ENCODE measurements around the gene FSIP1.

Gene FSIP1

DNA sequence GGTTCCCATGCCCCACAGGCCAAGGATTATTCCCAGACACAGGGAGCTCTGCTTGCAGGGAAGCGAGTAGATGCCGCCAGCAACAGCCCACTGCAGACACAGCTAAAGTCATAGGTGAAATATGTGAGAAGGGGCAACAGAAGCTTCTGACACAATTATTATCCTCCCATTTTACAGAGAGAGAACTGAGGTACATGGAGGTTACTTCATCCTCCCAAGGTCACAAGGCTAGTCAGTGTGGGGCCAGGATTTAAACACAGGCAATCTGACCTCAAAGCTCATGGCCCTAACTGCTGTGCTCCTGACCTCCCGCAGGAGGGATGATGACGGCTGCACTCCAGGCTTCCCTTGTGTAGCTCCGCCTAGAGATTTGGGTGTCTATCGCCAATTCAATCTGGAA, 15.7 kb upstream of the FSIP1 start:
- Histone ChIP-seq H3K9ac (ENCODE audit: low read length) (no peak overlapping the region), H3K4me2 (ENCODE audit: low read length) (no peak overlapping the region), H3K9me3 (ENCODE audit: low read length) (no peaks in the 10 kb centered on the region), H3K9me2 (ENCODE audit: low read depth, low read length) (no peaks in the 10 kb centered on the region), H2AFZ (ENCODE audit: low read length) (no peak overlapping the region), H3K27me3 (ENCODE audit: insufficient read depth, low read length) (no peaks in the 10 kb centered on the region; the same call in 1 of the 2 replicates), H3K4me3 (ENCODE audit: low read depth, low read length, poor library complexity, severe bottlenecking) (no peak overlapping the region), H3K36me3 (ENCODE audit: insufficient read depth, low read length) (no peaks in the 10 kb centered on the region), H3K79me2 (ENCODE audit: insufficient read depth, low read length) (no peaks in the 10 kb centered on the region), H3K27ac (ENCODE audit: low read depth, low read length, poor library complexity, severe bottlenecking) (no peak overlapping the region), H3F3A (ENCODE audit: insufficient read depth, low read length) (no peaks in the 10 kb centered on the region), H4K20me1 (ENCODE audit: insufficient read depth, low read length) (no peaks in the 10 kb centered on the region), H3K4me1 (ENCODE audit: insufficient read depth, low read length, severe bottlenecking) (peaks cover 5% of the 10 kb centered on the region)
- TF ChIP-seq, protein P1, sequence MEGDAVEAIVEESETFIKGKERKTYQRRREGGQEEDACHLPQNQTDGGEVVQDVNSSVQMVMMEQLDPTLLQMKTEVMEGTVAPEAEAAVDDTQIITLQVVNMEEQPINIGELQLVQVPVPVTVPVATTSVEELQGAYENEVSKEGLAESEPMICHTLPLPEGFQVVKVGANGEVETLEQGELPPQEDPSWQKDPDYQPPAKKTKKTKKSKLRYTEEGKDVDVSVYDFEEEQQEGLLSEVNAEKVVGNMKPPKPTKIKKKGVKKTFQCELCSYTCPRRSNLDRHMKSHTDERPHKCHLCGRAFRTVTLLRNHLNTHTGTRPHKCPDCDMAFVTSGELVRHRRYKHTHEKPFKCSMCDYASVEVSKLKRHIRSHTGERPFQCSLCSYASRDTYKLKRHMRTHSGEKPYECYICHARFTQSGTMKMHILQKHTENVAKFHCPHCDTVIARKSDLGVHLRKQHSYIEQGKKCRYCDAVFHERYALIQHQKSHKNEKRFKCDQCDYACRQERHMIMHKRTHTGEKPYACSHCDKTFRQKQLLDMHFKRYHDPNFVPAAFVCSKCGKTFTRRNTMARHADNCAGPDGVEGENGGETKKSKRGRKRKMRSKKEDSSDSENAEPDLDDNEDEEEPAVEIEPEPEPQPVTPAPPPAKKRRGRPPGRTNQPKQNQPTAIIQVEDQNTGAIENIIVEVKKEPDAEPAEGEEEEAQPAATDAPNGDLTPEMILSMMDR (IDR thresholded peaks at IDR 0.05; ENCODE audit: low read length), result no peak
- no peak for TF ChIP-seq EZH2 (IDR thresholded peaks at IDR 0.05; ENCODE audit: borderline replicate concordance, low read length)

DNA sequence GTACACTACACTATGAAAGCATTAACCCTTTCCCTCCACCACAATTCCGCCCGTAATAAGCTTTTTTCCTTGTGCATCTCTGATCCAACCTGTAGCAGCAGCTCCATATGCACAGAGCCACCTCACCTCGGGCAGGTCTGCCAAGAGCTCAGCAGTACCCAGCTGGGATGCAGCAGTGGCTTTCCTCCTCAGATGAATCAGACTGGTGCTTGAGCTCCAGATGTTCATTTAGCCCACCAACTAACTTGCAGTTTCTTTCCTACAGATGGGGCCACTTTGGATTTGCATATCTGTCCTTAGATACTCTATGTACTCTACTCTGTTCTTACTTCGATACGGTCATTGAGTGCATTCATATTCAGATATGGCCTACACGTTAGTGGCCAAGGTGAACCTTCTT, 14.8 kb upstream of the FSIP1 start:
- TF ChIP-seq EZH2 (IDR thresholded peaks at IDR 0.05; ENCODE audit: borderline replicate concordance, low read length), result no peak
- TF ChIP-seq, protein P1 (IDR thresholded peaks at IDR 0.05; ENCODE audit: low read length), result no peak
- H3K4me3 ChIP-seq (ENCODE audit: low read depth, low read length, poor library complexity, severe bottlenecking), result no peak overlapping the region
- no peaks in the 10 kb centered on the region for H3K9me3 ChIP-seq (ENCODE audit: low read length)
- H3K4me2 ChIP-seq (ENCODE audit: low read length), result no peak overlapping the region
- H3K79me2 ChIP-seq (ENCODE audit: insufficient read depth, low read length), result no peaks in the 10 kb centered on the region
- H3K27ac ChIP-seq (ENCODE audit: low read depth, low read length, poor library complexity, severe bottlenecking), result no peak overlapping the region
- H3K9me2 ChIP-seq (ENCODE audit: low read depth, low read length), result no peaks in the 10 kb centered on the region
- H4K20me1 ChIP-seq (ENCODE audit: insufficient read depth, low read length), result no peaks in the 10 kb centered on the region
- H3K36me3 ChIP-seq (ENCODE audit: insufficient read depth, low read length), result no peaks in the 10 kb centered on the region
- no peaks in the 10 kb centered on the region; the same call in 1 of the 2 replicates for H3K27me3 ChIP-seq (ENCODE audit: insufficient read depth, low read length)
- H3F3A ChIP-seq (ENCODE audit: insufficient read depth, low read length), result no peaks in the 10 kb centered on the region
- peaks cover 5% of the 10 kb centered on the region for H3K4me1 ChIP-seq (ENCODE audit: insufficient read depth, low read length, severe bottlenecking)
- no peak overlapping the region for H3K9ac ChIP-seq (ENCODE audit: low read length)
- H2AFZ ChIP-seq (ENCODE audit: low read length), result no peak overlapping the region

DNA sequence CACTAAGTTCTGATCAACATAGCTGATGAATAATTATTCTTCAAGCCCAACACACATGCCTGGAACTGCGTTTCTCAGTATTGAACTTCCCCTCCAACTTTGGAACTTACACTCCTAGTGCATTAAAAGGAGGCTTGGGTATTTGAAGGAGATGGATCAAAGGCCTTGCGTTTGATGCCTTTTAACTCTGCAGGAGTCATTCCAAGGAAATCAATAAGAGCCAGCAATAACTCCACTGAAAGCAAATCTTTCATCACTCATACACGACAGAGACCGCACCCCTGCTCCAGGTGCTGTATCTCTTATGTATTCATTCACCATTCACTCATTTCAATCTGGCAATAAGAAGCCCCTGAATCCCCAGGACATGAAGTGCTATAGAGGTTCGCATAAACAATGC, 14.0 kb upstream of the FSIP1 start:
- no peak for TF ChIP-seq EZH2 (IDR thresholded peaks at IDR 0.05; ENCODE audit: borderline replicate concordance, low read length)
- TF ChIP-seq, protein P1 (IDR thresholded peaks at IDR 0.05; ENCODE audit: low read length), result no peak
- H3K79me2 ChIP-seq (ENCODE audit: insufficient read depth, low read length), result no peaks in the 10 kb centered on the region
- no peaks in the 10 kb centered on the region for H3K36me3 ChIP-seq (ENCODE audit: insufficient read depth, low read length)
- H4K20me1 ChIP-seq (ENCODE audit: insufficient read depth, low read length), result no peaks in the 10 kb centered on the region
- no peak overlapping the region for H3K9ac ChIP-seq (ENCODE audit: low read length)
- H3K4me1 ChIP-seq (ENCODE audit: insufficient read depth, low read length, severe bottlenecking), result peaks cover 5% of the 10 kb centered on the region
- no peaks in the 10 kb centered on the region for H3K9me3 ChIP-seq (ENCODE audit: low read length)
- H3K4me3 ChIP-seq (ENCODE audit: low read depth, low read length, poor library complexity, severe bottlenecking), result no peak overlapping the region
- no peak overlapping the region for H2AFZ ChIP-seq (ENCODE audit: low read length)
- no peaks in the 10 kb centered on the region for H3K9me2 ChIP-seq (ENCODE audit: low read depth, low read length)
- H3F3A ChIP-seq (ENCODE audit: insufficient read depth, low read length), result no peaks in the 10 kb centered on the region
- no peak overlapping the region for H3K4me2 ChIP-seq (ENCODE audit: low read length)
- no peak overlapping the region for H3K27ac ChIP-seq (ENCODE audit: low read depth, low read length, poor library complexity, severe bottlenecking)
- no peaks in the 10 kb centered on the region; the same call in 1 of the 2 replicates for H3K27me3 ChIP-seq (ENCODE audit: insufficient read depth, low read length)
